ENCODE data around the gene DGUOK. TPM values are rescaled to one million over a fixed set of nuclear protein-coding genes. Genes with fewer than 3 reads are reported as not detected.

Gene DGUOK
- polyA plus RNA-seq, 4 donors, result 52.5 to 107 (median 86.3) TPM

DNA sequence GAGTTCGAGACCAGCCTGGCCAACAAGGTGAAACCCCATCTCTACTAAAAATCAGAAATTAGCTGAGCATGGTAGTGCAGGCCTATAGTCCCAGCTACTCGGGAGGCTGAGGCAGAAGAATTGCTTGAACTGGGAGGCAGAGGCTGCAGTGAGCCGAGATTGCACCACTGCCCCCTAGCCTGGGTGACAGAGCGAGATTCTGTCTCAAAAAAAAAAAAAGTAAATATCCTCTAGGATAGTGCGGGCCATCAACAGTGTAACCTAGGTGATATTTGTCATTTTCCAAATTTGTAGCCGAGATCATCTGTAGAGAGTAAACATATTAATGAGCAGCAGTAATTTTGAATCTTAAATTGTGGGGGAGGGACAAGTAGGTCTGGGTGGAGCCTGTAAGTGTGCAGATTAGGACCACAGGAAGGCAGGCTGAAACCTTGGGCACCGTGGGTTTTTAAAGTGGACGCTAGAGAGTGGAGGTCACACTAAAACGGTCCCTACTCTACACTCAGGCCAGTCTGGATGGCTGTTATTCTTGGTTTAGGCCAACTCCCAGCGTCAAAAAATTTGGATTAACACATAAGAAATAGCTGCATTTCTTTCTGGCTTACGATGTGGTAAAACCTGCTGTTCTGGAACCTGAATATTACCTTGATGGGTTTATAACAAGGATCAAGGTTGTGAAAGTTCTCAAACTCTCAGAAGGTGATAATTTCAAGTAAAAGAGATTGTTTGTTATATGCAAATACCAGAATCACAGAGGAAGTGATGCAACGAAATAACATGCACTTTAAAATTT, 35.3 kb downstream of the DGUOK start:
- H3K27ac ChIP-seq (ENCODE audit: low read depth in 1 of 3, low read length in 2 of 3), result no peak overlapping the region
- no peaks in the 10 kb centered on the region for H3K27me3 ChIP-seq (ENCODE audit: control insufficient read depth in 3 of 3, insufficient read depth in 3 of 3, low read length in 3 of 3)
- no peak for DNase-seq
- no peak overlapping the region for H3K4me3 ChIP-seq (ENCODE audit: low read depth in 1 of 3, low read length in 3 of 3)
- peaks cover 0 to 2% of the 10 kb centered on the region in 2 donors for H3K9me3 ChIP-seq (ENCODE audit: control insufficient read depth in 2 of 2, insufficient read depth in 1 of 2, low read depth in 1 of 2, low read length in 1 of 2)
- H3K36me3 ChIP-seq (ENCODE audit: control insufficient read depth in 3 of 3, insufficient read depth in 2 of 3, low read depth in 1 of 3, low read length in 3 of 3), result peaks cover 5 to 17% (median 15%) of the 10 kb centered on the region in 3 donors
- FAIRE-seq, result no peak
- peaks cover 0 to 3% (median 0%) of the 10 kb centered on the region in 3 donors for H3K4me1 ChIP-seq (ENCODE audit: control insufficient read depth in 3 of 3, insufficient read depth in 2 of 3, low read depth in 1 of 3, low read length in 2 of 3)
- WGBS, 3 donors, result 84 to 91% (median 90%) methylated on average over 12 of the region's 12 CpGs

DNA sequence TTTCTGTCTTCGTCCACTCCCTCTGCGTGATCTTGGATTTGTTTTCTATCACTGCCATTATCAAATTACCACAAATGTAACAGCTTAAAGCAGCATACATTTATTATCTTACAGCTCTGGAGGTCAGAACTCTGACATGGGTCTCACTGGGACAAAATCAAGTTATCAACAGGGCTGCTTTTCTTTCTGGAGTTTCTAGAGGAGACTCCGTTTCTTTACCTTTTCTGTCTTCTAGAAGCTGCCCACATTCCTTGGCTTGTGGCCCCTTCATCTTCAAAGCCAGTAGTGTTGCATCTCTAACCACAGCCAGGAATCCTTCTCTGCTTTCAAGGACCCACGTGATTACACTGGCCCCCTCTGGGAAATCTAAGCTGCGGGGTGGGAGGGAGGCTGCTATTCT, 36.1 kb downstream of the DGUOK start:
- WGBS, 3 donors, result 78 to 93% (median 88%) methylated on average over 5 of the region's 5 CpGs
- peaks cover 0 to 2% of the 10 kb centered on the region in 2 donors for H3K9me3 ChIP-seq (ENCODE audit: control insufficient read depth in 2 of 2, insufficient read depth in 1 of 2, low read depth in 1 of 2, low read length in 1 of 2)
- DNase-seq (no peak), FAIRE-seq (no peak)
- H3K27me3 ChIP-seq (ENCODE audit: control insufficient read depth in 3 of 3, insufficient read depth in 3 of 3, low read length in 3 of 3), result no peaks in the 10 kb centered on the region
- H3K4me3 ChIP-seq (ENCODE audit: low read depth in 1 of 3, low read length in 3 of 3), result no peak overlapping the region
- H3K36me3 ChIP-seq (ENCODE audit: control insufficient read depth in 3 of 3, insufficient read depth in 2 of 3, low read depth in 1 of 3, low read length in 3 of 3), result peaks cover 4 to 16% (median 15%) of the 10 kb centered on the region in 3 donors
- no peak overlapping the region for H3K27ac ChIP-seq (ENCODE audit: low read depth in 1 of 3, low read length in 2 of 3)
- peaks cover 0 to 3% (median 0%) of the 10 kb centered on the region in 3 donors for H3K4me1 ChIP-seq (ENCODE audit: control insufficient read depth in 3 of 3, insufficient read depth in 2 of 3, low read depth in 1 of 3, low read length in 2 of 3)

DNA sequence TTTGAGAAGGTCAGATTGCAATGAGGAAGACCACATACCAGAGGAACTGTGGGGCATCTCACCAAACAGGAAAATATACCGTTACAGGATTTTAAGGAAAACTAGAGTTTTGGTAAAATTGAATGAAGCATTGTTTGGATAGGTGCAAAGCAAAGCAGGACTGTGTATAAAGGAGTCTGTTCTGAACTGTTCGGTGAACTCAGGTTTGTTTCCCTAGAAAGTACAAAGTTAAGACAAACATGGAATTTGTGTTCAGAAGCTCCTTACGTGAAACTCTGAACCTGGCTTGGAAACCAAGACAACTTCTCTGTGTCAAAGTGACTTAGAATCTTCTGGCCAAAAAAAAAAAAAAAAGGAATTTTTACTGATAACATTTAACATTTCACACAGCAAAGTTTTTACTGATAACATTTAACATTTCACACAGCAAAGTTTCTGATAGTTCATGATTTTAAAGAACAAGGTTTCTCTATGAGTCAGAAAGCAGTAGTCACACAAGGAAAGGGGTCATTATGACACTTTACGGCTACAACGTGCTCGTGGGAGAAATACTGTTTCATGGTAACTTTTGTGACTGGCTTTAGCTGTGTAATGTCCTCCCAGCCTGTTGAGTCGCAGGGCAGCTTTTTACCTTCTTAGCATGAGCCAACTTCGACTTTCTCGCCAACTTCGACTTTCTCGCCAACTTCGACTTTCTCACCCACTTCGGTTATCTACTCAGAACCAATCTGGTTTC, 36.9 kb downstream of the DGUOK start:
- FAIRE-seq (no peak), DNase-seq (no peak)
- peaks cover 0 to 2% of the 10 kb centered on the region in 2 donors for H3K9me3 ChIP-seq (ENCODE audit: control insufficient read depth in 2 of 2, insufficient read depth in 1 of 2, low read depth in 1 of 2, low read length in 1 of 2)
- peaks cover 0 to 3% (median 0%) of the 10 kb centered on the region in 3 donors for H3K4me1 ChIP-seq (ENCODE audit: control insufficient read depth in 3 of 3, insufficient read depth in 2 of 3, low read depth in 1 of 3, low read length in 2 of 3)
- peaks cover 0 to 15% (median 8%) of the 10 kb centered on the region in 3 donors for H3K36me3 ChIP-seq (ENCODE audit: control insufficient read depth in 3 of 3, insufficient read depth in 2 of 3, low read depth in 1 of 3, low read length in 3 of 3)
- H3K4me3 ChIP-seq (ENCODE audit: low read depth in 1 of 3, low read length in 3 of 3), result no peak overlapping the region
- WGBS, 3 donors, result 73 to 84% (median 76%) methylated on average over 13 of the region's 13 CpGs
- H3K27me3 ChIP-seq (ENCODE audit: control insufficient read depth in 3 of 3, insufficient read depth in 3 of 3, low read length in 3 of 3), result no peaks in the 10 kb centered on the region
- H3K27ac ChIP-seq (ENCODE audit: low read depth in 1 of 3, low read length in 2 of 3), result no peak overlapping the region

DNA sequence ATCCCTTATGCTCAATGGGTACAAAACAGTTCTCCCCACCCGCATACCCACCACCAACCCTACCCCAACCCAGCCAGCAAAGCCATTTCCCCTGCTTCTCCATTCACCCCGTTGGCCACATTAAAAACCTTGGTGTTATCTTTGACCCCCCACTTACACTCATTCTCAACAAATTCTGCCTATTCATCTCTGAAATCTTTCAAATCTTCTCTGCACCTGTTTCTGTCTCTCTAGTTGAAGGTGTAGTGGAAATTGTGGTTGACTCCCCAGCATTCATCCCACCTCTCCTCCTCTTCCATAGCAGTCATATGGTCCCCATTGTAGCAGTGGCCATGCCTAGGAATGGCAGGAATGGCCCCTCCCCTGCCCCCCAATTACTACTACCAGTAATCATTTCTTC, 37.5 kb downstream of the DGUOK start:
- H3K4me3 ChIP-seq (ENCODE audit: low read depth in 1 of 3, low read length in 3 of 3), result no peak overlapping the region
- H3K9me3 ChIP-seq (ENCODE audit: control insufficient read depth in 2 of 2, insufficient read depth in 1 of 2, low read depth in 1 of 2, low read length in 1 of 2), result peaks cover 0 to 2% of the 10 kb centered on the region in 2 donors
- DNase-seq, result no peak
- H3K4me1 ChIP-seq (ENCODE audit: control insufficient read depth in 3 of 3, insufficient read depth in 2 of 3, low read depth in 1 of 3, low read length in 2 of 3), result peaks cover 0 to 3% (median 0%) of the 10 kb centered on the region in 3 donors
- H3K27ac ChIP-seq (ENCODE audit: low read depth in 1 of 3, low read length in 2 of 3), result no peak overlapping the region
- H3K36me3 ChIP-seq (ENCODE audit: control insufficient read depth in 3 of 3, insufficient read depth in 2 of 3, low read depth in 1 of 3, low read length in 3 of 3), result peaks cover 0 to 10% (median 1%) of the 10 kb centered on the region in 3 donors
- H3K27me3 ChIP-seq (ENCODE audit: control insufficient read depth in 3 of 3, insufficient read depth in 3 of 3, low read length in 3 of 3), result no peaks in the 10 kb centered on the region
- 66 to 85% (median 69%) methylated on average over 2 of the region's 2 CpGs for whole genome bisulfite sequencing, 3 donors
- FAIRE-seq, result no peak

DNA sequence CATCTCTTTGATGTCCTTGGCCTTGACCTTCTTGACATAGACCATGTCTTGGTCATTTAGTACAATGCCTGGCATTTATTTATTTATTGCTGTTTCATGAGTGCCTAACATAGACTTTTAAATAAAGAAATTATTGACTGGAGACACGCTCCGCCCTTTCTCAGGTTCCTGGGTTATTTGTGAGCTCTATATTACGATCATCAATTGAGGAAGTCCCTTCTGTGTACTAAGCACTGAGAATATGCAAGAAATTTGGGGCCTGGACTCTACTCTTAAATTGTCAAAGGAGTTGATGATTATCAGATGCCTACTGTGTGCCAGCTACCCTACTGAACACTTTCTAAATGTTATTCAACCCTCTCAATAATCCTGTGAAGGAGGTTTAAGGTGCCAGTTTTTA, 38.4 kb downstream of the DGUOK start:
- H3K27ac ChIP-seq (ENCODE audit: low read depth in 1 of 3, low read length in 2 of 3), result no peak overlapping the region
- H3K4me3 ChIP-seq (ENCODE audit: low read depth in 1 of 3, low read length in 3 of 3), result no peak overlapping the region
- H3K27me3 ChIP-seq (ENCODE audit: control insufficient read depth in 3 of 3, insufficient read depth in 3 of 3, low read length in 3 of 3), result no peaks in the 10 kb centered on the region
- 84 to 92% (median 89%) methylated on average over 3 of the region's 3 CpGs for WGBS, 3 donors
- FAIRE-seq (no peak), DNase-seq (no peak)
- H3K36me3 ChIP-seq (ENCODE audit: control insufficient read depth in 3 of 3, insufficient read depth in 2 of 3, low read depth in 1 of 3, low read length in 3 of 3), result peaks cover 0 to 3% (median 0%) of the 10 kb centered on the region in 3 donors
- H3K4me1 ChIP-seq (ENCODE audit: control insufficient read depth in 3 of 3, insufficient read depth in 2 of 3, low read depth in 1 of 3, low read length in 2 of 3), result peaks cover 0 to 3% (median 0%) of the 10 kb centered on the region in 3 donors
- peaks cover 0 to 2% of the 10 kb centered on the region in 2 donors for H3K9me3 ChIP-seq (ENCODE audit: control insufficient read depth in 2 of 2, insufficient read depth in 1 of 2, low read depth in 1 of 2, low read length in 1 of 2)

DNA sequence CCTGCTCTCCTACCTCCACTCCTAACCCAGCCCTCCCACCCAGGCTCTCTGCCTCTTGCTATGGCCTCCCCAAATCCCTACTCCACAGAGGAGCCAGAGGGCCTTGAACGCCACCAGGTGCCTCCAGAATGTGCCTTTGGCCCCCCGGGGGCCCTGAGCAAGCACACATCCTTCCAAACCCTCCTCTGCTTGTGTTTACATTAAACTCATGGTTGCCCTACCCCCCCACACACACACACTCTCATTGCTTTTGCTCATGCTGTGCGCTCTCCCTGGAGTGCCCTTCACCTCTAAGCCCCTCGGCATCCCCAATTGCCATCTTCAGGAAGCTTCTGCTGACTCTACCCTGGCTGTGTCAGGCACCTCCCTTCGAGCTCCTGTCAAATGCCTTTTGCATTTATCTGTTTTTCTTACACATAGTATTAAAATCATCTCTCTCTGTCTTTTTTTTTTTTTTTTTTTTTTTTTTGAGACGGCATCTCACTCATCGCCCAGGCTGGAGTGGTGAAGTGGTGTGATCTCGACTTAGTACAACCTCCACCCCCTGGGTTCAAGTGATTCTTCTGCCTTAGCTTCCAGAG, 41.8 kb downstream of the DGUOK start:
- H3K36me3 ChIP-seq (ENCODE audit: control insufficient read depth in 3 of 3, insufficient read depth in 2 of 3, low read depth in 1 of 3, low read length in 3 of 3), result no peaks in the 10 kb centered on the region
- no peak overlapping the region for H3K4me3 ChIP-seq (ENCODE audit: low read depth in 1 of 3, low read length in 3 of 3)
- WGBS, 3 donors, result 92 to 97% (median 94%) methylated on average over 8 of the region's 8 CpGs
- DNase-seq, result no peak
- H3K27ac ChIP-seq (ENCODE audit: low read depth in 1 of 3, low read length in 2 of 3), result no peak overlapping the region
- no peak for FAIRE-seq
- no peaks in the 10 kb centered on the region for H3K27me3 ChIP-seq (ENCODE audit: control insufficient read depth in 3 of 3, insufficient read depth in 3 of 3, low read length in 3 of 3)
- H3K4me1 ChIP-seq (ENCODE audit: control insufficient read depth in 3 of 3, insufficient read depth in 2 of 3, low read depth in 1 of 3, low read length in 2 of 3), result peaks cover 0 to 9% (median 6%) of the 10 kb centered on the region in 3 donors
- H3K9me3 ChIP-seq (ENCODE audit: control insufficient read depth in 2 of 2, insufficient read depth in 1 of 2, low read depth in 1 of 2, low read length in 1 of 2), result no peaks in the 10 kb centered on the region

DNA sequence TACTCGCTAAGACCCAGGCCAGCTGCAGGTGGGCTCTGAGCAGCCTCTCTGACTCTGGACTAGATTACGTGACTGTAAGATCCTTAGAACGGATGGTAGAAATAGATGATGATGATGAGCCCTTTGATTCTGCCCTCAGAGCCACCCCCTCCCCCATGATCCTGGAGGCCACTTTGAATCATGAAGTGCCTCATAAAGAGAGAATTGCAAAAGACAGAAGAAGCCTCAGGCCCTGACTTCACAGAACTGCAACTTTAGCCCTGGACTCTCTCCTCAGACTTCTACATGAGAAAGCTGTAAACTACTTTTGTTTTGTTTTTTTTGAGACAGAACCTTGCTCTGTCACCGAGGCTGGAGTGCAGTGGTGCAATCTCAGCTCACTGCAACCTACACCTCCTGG, 42.7 kb downstream of the DGUOK start:
- H3K9me3 ChIP-seq (ENCODE audit: control insufficient read depth in 2 of 2, insufficient read depth in 1 of 2, low read depth in 1 of 2, low read length in 1 of 2), result no peaks in the 10 kb centered on the region
- WGBS, 3 donors, result 82 to 85% (median 85%) methylated on average over 4 of the region's 4 CpGs
- FAIRE-seq (no peak), DNase-seq (peak in 1 of 2 donors; percentile 17)
- H3K4me1 ChIP-seq (ENCODE audit: control insufficient read depth in 3 of 3, insufficient read depth in 2 of 3, low read depth in 1 of 3, low read length in 2 of 3), result peaks cover 0 to 7% (median 6%) of the 10 kb centered on the region in 3 donors
- no peaks in the 10 kb centered on the region for H3K36me3 ChIP-seq (ENCODE audit: control insufficient read depth in 3 of 3, insufficient read depth in 2 of 3, low read depth in 1 of 3, low read length in 3 of 3)
- H3K27ac ChIP-seq (ENCODE audit: low read depth in 1 of 3, low read length in 2 of 3), result no peak overlapping the region
- H3K4me3 ChIP-seq (ENCODE audit: low read depth in 1 of 3, low read length in 3 of 3), result no peak overlapping the region
- no peaks in the 10 kb centered on the region for H3K27me3 ChIP-seq (ENCODE audit: control insufficient read depth in 3 of 3, insufficient read depth in 3 of 3, low read length in 3 of 3)

DNA sequence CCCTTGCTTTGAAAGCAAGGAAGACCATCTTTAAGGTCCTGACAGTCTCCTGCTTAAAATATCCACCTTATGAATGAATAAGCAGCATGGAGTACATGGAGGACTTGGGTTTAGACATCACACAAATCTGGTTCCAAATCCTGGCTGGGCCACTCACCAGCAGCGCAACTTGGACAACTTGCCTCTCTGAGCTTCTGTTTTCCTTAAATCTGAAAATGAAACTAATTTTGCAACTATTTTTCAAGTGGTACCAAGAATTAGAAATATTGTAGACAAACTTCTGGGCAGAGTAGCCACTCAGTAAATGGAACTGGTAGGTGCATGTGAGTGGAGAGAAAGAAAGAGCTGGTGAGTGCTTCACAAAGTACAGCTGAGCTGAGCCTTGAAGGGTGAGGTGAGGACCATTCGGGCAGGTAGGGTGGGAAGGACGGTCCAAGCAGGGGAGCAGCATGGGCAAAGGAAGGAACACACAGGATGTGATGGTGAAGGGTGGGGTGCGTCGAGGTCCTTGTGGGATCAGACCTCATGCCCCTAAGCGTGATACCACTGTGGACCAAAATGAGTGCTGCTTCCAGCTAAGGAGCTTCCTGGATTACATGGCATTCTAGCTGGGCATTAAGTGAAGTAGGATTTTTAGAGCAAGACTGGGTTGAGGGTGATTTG, 43.6 kb downstream of the DGUOK start:
- H3K4me3 ChIP-seq (ENCODE audit: low read depth in 1 of 3, low read length in 3 of 3), result no peak overlapping the region
- FAIRE-seq (no peak), DNase-seq (no peak)
- no peaks in the 10 kb centered on the region for H3K36me3 ChIP-seq (ENCODE audit: control insufficient read depth in 3 of 3, insufficient read depth in 2 of 3, low read depth in 1 of 3, low read length in 3 of 3)
- H3K27ac ChIP-seq (ENCODE audit: low read depth in 1 of 3, low read length in 2 of 3), result peak overlapping the region in 1 of 3 donors; percentile 30
- H3K4me1 ChIP-seq (ENCODE audit: control insufficient read depth in 3 of 3, insufficient read depth in 2 of 3, low read depth in 1 of 3, low read length in 2 of 3), result peaks cover 0 to 7% (median 6%) of the 10 kb centered on the region in 3 donors
- H3K27me3 ChIP-seq (ENCODE audit: control insufficient read depth in 3 of 3, insufficient read depth in 3 of 3, low read length in 3 of 3), result no peaks in the 10 kb centered on the region
- H3K9me3 ChIP-seq (ENCODE audit: control insufficient read depth in 2 of 2, insufficient read depth in 1 of 2, low read depth in 1 of 2, low read length in 1 of 2), result no peaks in the 10 kb centered on the region
- 74 to 91% (median 80%) methylated on average over 6 of the region's 6 CpGs for WGBS, 3 donors
